GM23338 (cell line): ENCODE results near the gene TXNDC9. TPM values are rescaled to one million over a fixed set of nuclear protein-coding genes. Genes with fewer than 3 reads are reported as not detected.

Source experiments
- ATAC-seq: fragments of 200-7000 bp; cut with Tn5 transposase; 3 replicates; pipeline ENCODE4 v1.9.1; 2020
- DNase-seq: peaks from one replicate; pipeline ENCODE4 v3.0.0-alpha.2; 2015; ENCODE audit warnings: low spot score
- H2AFZ ChIP-seq: fragments of 200-600 bp; sonication (generic); 2 replicates; pipeline ENCODE4 v1.8.0; 2016; ENCODE audit warnings: antibody characterized with exemption, mild to moderate bottlenecking, moderate library complexity
- H3F3A ChIP-seq: fragments of 200-600 bp; sonication (generic); replicated peaks from 2 replicates; pipeline ENCODE4 v1.8.0; 2017; ENCODE audit warnings: antibody characterized with exemption, mixed run types, low read depth
- H3K27ac ChIP-seq: fragments of 200-600 bp; sonication (generic); 2 replicates; pipeline ENCODE4 v1.6.1; 2016; ENCODE audit warnings: low read depth
- H3K27me3 ChIP-seq: fragments of 200-600 bp; sonication (generic); 2 replicates; pipeline ENCODE4 v1.8.0; 2016; ENCODE audit warnings: mild to moderate bottlenecking, mixed run types, moderate library complexity; ENCODE audit not compliant: insufficient read depth
- H3K36me3 ChIP-seq: fragments of 200-600 bp; sonication (generic); 2 replicates; pipeline ENCODE4 v1.8.0; 2016; ENCODE audit warnings: mild to moderate bottlenecking; ENCODE audit not compliant: insufficient read depth
- H3K4me1 ChIP-seq: fragments of 200-600 bp; sonication (generic); 2 replicates; pipeline ENCODE4 v1.8.0; 2016; ENCODE audit warnings: mild to moderate bottlenecking, moderate library complexity; ENCODE audit not compliant: insufficient read depth
- H3K4me2 ChIP-seq: fragments of 200-600 bp; sonication (generic); 2 replicates; pipeline ENCODE4 v1.7.1; 2017; ENCODE audit warnings: mixed run types
- H3K4me3 ChIP-seq: fragments of 200-600 bp; sonication (generic); 2 replicates; pipeline ENCODE4 v1.6.1; 2016; ENCODE audit warnings: mixed run types
- H3K79me2 ChIP-seq: fragments of 200-600 bp; sonication (generic); replicated peaks from 2 replicates; pipeline ENCODE4 v1.8.0; 2017; ENCODE audit warnings: mild to moderate bottlenecking; ENCODE audit not compliant: insufficient read depth
- H3K9me2 ChIP-seq: fragments of 200-600 bp; sonication (generic); 2 replicates; pipeline ENCODE4 v1.8.0; 2017; ENCODE audit not compliant: insufficient read depth
- H4K20me1 ChIP-seq: fragments of 200-600 bp; sonication (generic); replicated peaks from 2 replicates; pipeline ENCODE4 v1.8.0; 2017; ENCODE audit warnings: mild to moderate bottlenecking; ENCODE audit not compliant: insufficient read depth
- H3K27ac Mint-ChIP-seq: 2 replicates; pipeline ENCODE4 v1.8.0; 2020; ENCODE audit warnings: inconsistent platforms, mild to moderate bottlenecking, moderate library complexity, mixed read lengths
- H3K27me3 Mint-ChIP-seq: 3 replicates; pipeline ENCODE4 v1.8.0; 2022; ENCODE audit warnings: low read depth, mild to moderate bottlenecking, moderate library complexity, mixed read lengths, inconsistent platforms; ENCODE audit not compliant: insufficient read depth, poor library complexity
- H3K36me3 Mint-ChIP-seq: 3 replicates; pipeline ENCODE4 v1.8.0; 2021; ENCODE audit warnings: low read depth, mild to moderate bottlenecking, inconsistent platforms, moderate library complexity, mixed read lengths
- H3K4me1 Mint-ChIP-seq: 3 replicates; pipeline ENCODE4 v1.8.0; 2020; ENCODE audit warnings: mild to moderate bottlenecking, inconsistent platforms, mixed read lengths
- H3K4me3 Mint-ChIP-seq: 3 replicates; pipeline ENCODE4 v1.8.0; 2021; ENCODE audit warnings: moderate library complexity, mild to moderate bottlenecking, inconsistent platforms, mixed read lengths
- H3K9me3 Mint-ChIP-seq: 3 replicates; pipeline ENCODE4 v1.8.0; 2020; ENCODE audit warnings: moderate library complexity, mild to moderate bottlenecking, inconsistent platforms, mixed read lengths
- CREB1 ChIP-seq: fragments of 250-450 bp; sonication (Bioruptor Pico); IDR thresholded peaks from 2 replicates; pipeline ENCODE4 v1.5.0; 2020; ENCODE audit warnings: low read depth, mild to moderate bottlenecking, moderate library complexity
- ETS1 ChIP-seq: IDR thresholded peaks from 2 replicates; pipeline ENCODE4 v1.6.1; 2016; ENCODE audit warnings: antibody characterized with exemption
- EZH2 ChIP-seq: fragments of 200-600 bp; sonication (generic); IDR thresholded peaks from one replicate; pipeline ENCODE4 v1.8.0; 2017; ENCODE audit warnings: antibody characterized with exemption, mild to moderate bottlenecking, low read depth; ENCODE audit not compliant: unreplicated experiment
- EZH2phosphoT487 ChIP-seq: fragments of 200-600 bp; sonication (generic); IDR thresholded peaks from one replicate; pipeline ENCODE4 v1.8.1; 2018; ENCODE audit warnings: antibody characterized with exemption; ENCODE audit not compliant: unreplicated experiment
- POLR2AphosphoS5 ChIP-seq: IDR thresholded peaks from 2 replicates; pipeline ENCODE4 v1.6.1; 2016; ENCODE audit warnings: antibody characterized with exemption, low read depth
- REST ChIP-seq: IDR thresholded peaks from one replicate; pipeline ENCODE4 v1.6.1; 2018; ENCODE audit warnings: antibody characterized with exemption; ENCODE audit not compliant: unreplicated experiment
- STAT1 ChIP-seq: IDR thresholded peaks from one replicate; pipeline ENCODE4 v1.6.1; 2016; ENCODE audit warnings: antibody characterized with exemption; ENCODE audit not compliant: unreplicated experiment
- ZNF114 ChIP-seq: fragments of 250-450 bp; sonication (Bioruptor Pico); IDR thresholded peaks from 2 replicates; pipeline ENCODE4 v1.5.0; 2020; ENCODE audit warnings: mild to moderate bottlenecking, moderate library complexity
- ZNF331 ChIP-seq: fragments of 250-450 bp; sonication (Bioruptor Pico); IDR thresholded peaks from 2 replicates; pipeline ENCODE4 v1.5.0; 2020; ENCODE audit warnings: low read depth, mild to moderate bottlenecking, moderate library complexity
- long read RNA-seq: library from polyadenylated mRNA; unstranded; transcript quantifications from one replicate; pipeline ENCODE4 v2.0.0, GENCODE V29; 2020; ENCODE audit not compliant: unreplicated experiment
- polyA plus RNA-seq: library from polyadenylated mRNA; unstranded; fragments of >200 nt; fragmentation: Nextera tagmentation; extraction: Ambion mirVana; gene quantifications from 2 replicates; pipeline ENCODE4 v1.2.1, GENCODE V29; 2016
- total RNA-seq: library from RNA; depleted of rRNA; stranded (reverse); fragments of >200 nt; shearing (Covaris generic); gene quantifications from 2 replicates; pipeline ENCODE4 v1.2.3, GENCODE V29; 2014; rRNA removed

The TXNDC9 gene
- total RNA-seq (48.1 and 54.4 TPM in 2 replicates), polyA plus RNA-seq (56.6 and 67.4 TPM in 2 replicates)
- long read RNA-seq, transcript TXNDC9-202 (4 exons, 1,111 nt), result minor isoform, 6 of 52 reads
- long read RNA-seq, transcript TXNDC9-201 (5 exons, 1,637 nt), result major isoform, 39 of 52 reads
- long read RNA-seq, partial matches to known transcripts, result 0 of 52 reads
- long read RNA-seq, other reads (novel, unspliced or antisense), result 5 of 52 reads

GRCh38 chr2:99335911-99336803, at the start of gene TXNDC9:
TXNDC9 (minus strand) TSS chr2:99336333; CDS start chr2:99333210, 3,123 bp downstream.
- Histone ChIP-seq H3K27ac (peak within 1 kb of the TSS; percentile 86), H3K79me2 (peaks cover 87% of the 10 kb centered on the region), H3F3A (0 out of 2 replicates have a peak, but pooled peaks cover 4% of the 10 kb centered on the region), H3K4me3 (peak within 1 kb of the TSS; percentile 80), H4K20me1 (peaks cover 33% of the 10 kb centered on the region), H3K4me2 (peak within 1 kb of the TSS; percentile 96), H2AFZ (peak within 1 kb of the TSS; percentile 94), H3K27me3 (no peaks in the 10 kb centered on the region), H3K9me2 (no peaks in the 10 kb centered on the region), H3K36me3 (peaks cover 14% of the 10 kb centered on the region), H3K4me1 (peaks cover 11% of the 10 kb centered on the region)
- Mint-ChIP-seq H3K27ac (no peak within 1 kb of the TSS), H3K4me3 (no peak within 1 kb of the TSS), H3K9me3 (no peaks in the 10 kb centered on the region), H3K27me3 (no peaks in the 10 kb centered on the region), H3K4me1 (peaks cover 6% of the 10 kb centered on the region), H3K36me3 (peaks cover 21% of the 10 kb centered on the region)
- ATAC-seq (peak; percentile 84), DNase-seq (peak; percentile 100)
- TF ChIP-seq ZNF331 (CRISPR knock-in tag) (no peak), CREB1 (CRISPR knock-in tag) (0 out of 2 replicates have a peak, but pooled peaks have one; percentile 27), REST (peak; percentile 10), ETS1 (peak; percentile 96), POLR2AphosphoS5 (peak; percentile 96)

- Histone ChIP-seq H3K27ac (no peak overlapping the region), H3K4me3 (no peak overlapping the region), H3K79me2 (0 out of 2 replicates have a peak, but pooled peaks cover 8% of the 10 kb centered on the region), H3F3A (no peaks in the 10 kb centered on the region), H3K4me2 (no peak overlapping the region), H2AFZ (no peak overlapping the region), H4K20me1 (no peaks in the 10 kb centered on the region), H3K27me3 (no peaks in the 10 kb centered on the region), H3K4me1 (peaks cover 4% of the 10 kb centered on the region; the same call in 1 of the 2 replicates), H3K36me3 (peaks cover 8% of the 10 kb centered on the region; the same call in 1 of the 2 replicates), H3K9me2 (no peaks in the 10 kb centered on the region)
- peak overlapping the region; percentile 57; the same call in 1 of the 2 replicates for H3K27ac Mint-ChIP-seq
- H3K4me3 Mint-ChIP-seq, result no peak overlapping the region
- H3K9me3 Mint-ChIP-seq, result no peaks in the 10 kb centered on the region
- peaks cover 2% of the 10 kb centered on the region for H3K27me3 Mint-ChIP-seq
- ATAC-seq (no peak), DNase-seq (no peak)
- H3K36me3 Mint-ChIP-seq, result peaks cover 69% of the 10 kb centered on the region
- peaks cover 8% of the 10 kb centered on the region; the same call in 2 of the 3 replicates for H3K4me1 Mint-ChIP-seq
- no peak for TF ChIP-seq ZNF114
- no peak for TF ChIP-seq ZNF331 (CRISPR knock-in tag)
- TF ChIP-seq REST, result no peak
- TF ChIP-seq STAT1, result no peak
- no peak for TF ChIP-seq ETS1
- TF ChIP-seq POLR2AphosphoS5, result no peak
- TF ChIP-seq EZH2, result no peak
- TF ChIP-seq EZH2phosphoT487, result no peak
Observed at GRCh38 chr2:99382143-99382542, 46.0 kb upstream of the TXNDC9 start.
